HEK293T (cell line): ENCODE results near the gene EFNB2.

Experiments used
- CTCF ChIA-PET: fragments of 350-600 bp; formaldehyde crosslinking; extraction: SDS; loops from one replicate; lab custom pipeline; 2021; ENCODE audit warnings: antibody characterized with exemption, inconsistent platforms; lab: Yijun Ruan, JAX
- POLR2A ChIA-PET: fragments of 350-600 bp; formaldehyde crosslinking; extraction: SDS; loops from one replicate; lab custom pipeline; 2020; ENCODE audit warnings: antibody characterized with exemption, inconsistent platforms; lab: Yijun Ruan, JAX
- DNase-seq: peaks from one replicate; pipeline ENCODE4 v3.0.0; 2012; ENCODE audit warnings: mixed read lengths; ENCODE audit errors: extremely low spot score
- ARNT ChIP-seq: fragments of 450-650 bp; IDR thresholded peaks from 2 replicates; pipeline ENCODE4 v1.6.1; 2017; ENCODE audit warnings: mild to moderate bottlenecking
- BHLHE40 ChIP-seq: fragments of 450-650 bp; IDR thresholded peaks from 2 replicates; pipeline ENCODE4 v1.6.1; 2016; ENCODE audit warnings: mild to moderate bottlenecking, moderate library complexity, borderline replicate concordance
- CTBP1 ChIP-seq: fragments of 450-650 bp; IDR thresholded peaks from 2 replicates; pipeline ENCODE4 v1.6.1; 2016; ENCODE audit warnings: borderline replicate concordance
- ELF4 ChIP-seq: fragments of 450-650 bp; IDR thresholded peaks from 2 replicates; pipeline ENCODE4 v1.6.1; 2017; ENCODE audit warnings: antibody characterized with exemption
- FOXA1 ChIP-seq: fragments of 450-650 bp; IDR thresholded peaks from 2 replicates; pipeline ENCODE4 v1.6.1; 2016; ENCODE audit warnings: mild to moderate bottlenecking
- FOXK2 ChIP-seq: fragments of 450-650 bp; IDR thresholded peaks from 2 replicates; pipeline ENCODE4 v1.6.1; 2016; ENCODE audit warnings: mild to moderate bottlenecking
- FOXM1 ChIP-seq: fragments of 450-650 bp; IDR thresholded peaks from 2 replicates; pipeline ENCODE4 v1.6.1; 2017; ENCODE audit warnings: mild to moderate bottlenecking, borderline replicate concordance
- HDGF ChIP-seq: fragments of 450-650 bp; IDR thresholded peaks from 2 replicates; pipeline ENCODE4 v1.6.1; 2017; ENCODE audit warnings: antibody characterized with exemption, borderline replicate concordance
- L3MBTL2 ChIP-seq: fragments of 450-650 bp; conservative IDR thresholded peaks from 2 replicates; pipeline ENCODE4 v1.6.1; 2016; ENCODE audit warnings: mild to moderate bottlenecking
- LEF1 ChIP-seq: fragments of 450-650 bp; IDR thresholded peaks from 2 replicates; pipeline ENCODE4 v1.6.1; 2017; ENCODE audit warnings: mild to moderate bottlenecking, borderline replicate concordance
- NFRKB ChIP-seq: fragments of 450-650 bp; IDR thresholded peaks from 2 replicates; pipeline ENCODE4 v1.6.1; 2016; ENCODE audit warnings: mild to moderate bottlenecking, moderate library complexity
- SP1 ChIP-seq: fragments of 450-650 bp; IDR thresholded peaks from 2 replicates; pipeline ENCODE4 v1.6.1; 2017
- SUZ12 ChIP-seq: fragments of 450-650 bp; IDR thresholded peaks from 2 replicates; pipeline ENCODE4 v1.6.1; 2016; ENCODE audit warnings: mild to moderate bottlenecking
- TARDBP ChIP-seq: fragments of 450-650 bp; IDR thresholded peaks from 2 replicates; pipeline ENCODE4 v1.6.1; 2016
- ZNF384 ChIP-seq: fragments of 450-650 bp; IDR thresholded peaks from 2 replicates; pipeline ENCODE4 v1.6.1; 2016
- TF ChIP-seq, protein P1 (sequence below): fragments of 450-650 bp; IDR thresholded peaks from 2 replicates; pipeline ENCODE4 v1.6.1; 2016

EFNB2 gene

DNA sequence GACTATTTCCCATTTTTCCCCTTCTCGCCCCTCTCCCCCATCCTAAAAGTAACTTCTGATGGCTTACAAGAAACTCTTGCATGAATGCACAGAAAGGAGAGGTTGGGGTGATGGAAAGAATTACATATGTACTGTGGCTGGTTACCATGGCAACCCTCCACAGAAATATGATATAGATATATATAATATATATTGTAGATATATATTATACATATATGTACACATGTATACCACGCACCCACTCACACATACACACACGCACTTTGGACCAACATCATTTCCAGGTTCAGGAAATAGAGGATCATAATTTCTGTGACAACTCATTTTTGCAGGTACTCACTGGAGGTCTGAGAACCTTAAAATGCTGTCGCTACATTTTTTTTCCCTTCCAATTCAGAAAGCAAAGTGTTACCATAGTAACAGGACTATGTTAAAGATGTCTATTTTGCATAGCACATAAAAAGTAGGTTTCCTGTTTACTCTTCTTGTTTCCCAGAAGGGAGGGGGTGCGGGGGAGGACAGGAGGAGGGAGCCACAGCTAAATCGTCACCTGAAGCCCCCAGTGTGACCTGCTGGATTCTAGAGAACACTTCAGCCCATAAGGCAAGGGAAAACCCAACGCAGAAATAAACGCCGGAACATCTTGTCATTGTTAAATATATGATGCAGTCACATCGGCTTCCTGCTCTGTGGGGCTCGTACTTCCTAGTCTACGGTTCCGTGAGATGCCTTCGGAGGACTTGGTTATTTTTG lies 44.7 kb downstream of the EFNB2 start:
- ChIA-PET POLR2A (no interaction called here), CTCF (no interaction called here)
- TF ChIP-seq SUZ12 (no peak), ZNF384 (no peak), HDGF (no peak), FOXM1 (no peak), ELF4 (no peak), L3MBTL2 (no peak), CTBP1 (no peak), ARNT (no peak), FOXK2 (no peak), BHLHE40 (no peak), SP1 (no peak), TARDBP (no peak)
- TF ChIP-seq, protein P1, sequence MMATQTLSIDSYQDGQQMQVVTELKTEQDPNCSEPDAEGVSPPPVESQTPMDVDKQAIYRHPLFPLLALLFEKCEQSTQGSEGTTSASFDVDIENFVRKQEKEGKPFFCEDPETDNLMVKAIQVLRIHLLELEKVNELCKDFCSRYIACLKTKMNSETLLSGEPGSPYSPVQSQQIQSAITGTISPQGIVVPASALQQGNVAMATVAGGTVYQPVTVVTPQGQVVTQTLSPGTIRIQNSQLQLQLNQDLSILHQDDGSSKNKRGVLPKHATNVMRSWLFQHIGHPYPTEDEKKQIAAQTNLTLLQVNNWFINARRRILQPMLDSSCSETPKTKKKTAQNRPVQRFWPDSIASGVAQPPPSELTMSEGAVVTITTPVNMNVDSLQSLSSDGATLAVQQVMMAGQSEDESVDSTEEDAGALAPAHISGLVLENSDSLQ, result no peak
- no peak for DNase-seq

DNA sequence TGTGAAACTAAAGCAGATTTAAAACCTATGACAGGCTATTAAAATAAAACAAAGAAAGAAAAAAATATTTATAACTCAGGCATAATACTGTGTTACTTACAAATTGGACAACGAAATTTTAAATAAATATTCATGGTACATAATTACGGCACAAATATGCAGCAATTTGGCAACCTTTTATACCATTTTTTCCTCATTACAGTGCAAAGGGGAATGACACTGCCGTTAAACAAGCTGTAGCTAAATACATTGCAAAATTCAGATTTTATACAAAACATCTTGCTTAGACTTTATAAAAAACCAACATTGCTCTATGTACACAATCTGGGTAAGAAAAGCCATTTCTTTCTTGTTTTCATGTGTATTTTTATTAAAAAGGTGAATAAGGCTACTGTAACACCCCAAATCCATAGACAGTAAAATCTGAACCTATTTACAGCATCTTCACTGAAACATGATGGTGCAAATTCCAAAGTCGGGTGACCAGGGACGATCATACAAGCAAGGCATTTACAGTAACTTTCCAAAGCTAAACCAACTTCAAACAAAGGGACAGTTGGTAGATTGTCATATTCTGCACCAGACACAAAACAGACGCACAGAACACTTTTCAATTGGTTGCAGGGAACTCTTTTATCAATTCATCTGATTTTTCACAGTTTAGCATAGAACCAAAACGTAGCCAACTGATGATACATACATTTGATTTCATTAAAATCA lies 45.5 kb downstream of the EFNB2 start:
- TF ChIP-seq FOXM1 (no peak), NFRKB (no peak), FOXA1 (no peak), LEF1 (no peak), ARNT (no peak), SUZ12 (no peak), ELF4 (no peak), TARDBP (no peak), FOXK2 (no peak), BHLHE40 (no peak), SP1 (no peak), CTBP1 (no peak), ZNF384 (no peak), L3MBTL2 (no peak), HDGF (no peak)
- TF ChIP-seq, protein P1, result no peak
- POLR2A ChIA-PET, result no interaction called here
- DNase-seq, result no peak
- CTCF ChIA-PET, result no interaction called here

DNA sequence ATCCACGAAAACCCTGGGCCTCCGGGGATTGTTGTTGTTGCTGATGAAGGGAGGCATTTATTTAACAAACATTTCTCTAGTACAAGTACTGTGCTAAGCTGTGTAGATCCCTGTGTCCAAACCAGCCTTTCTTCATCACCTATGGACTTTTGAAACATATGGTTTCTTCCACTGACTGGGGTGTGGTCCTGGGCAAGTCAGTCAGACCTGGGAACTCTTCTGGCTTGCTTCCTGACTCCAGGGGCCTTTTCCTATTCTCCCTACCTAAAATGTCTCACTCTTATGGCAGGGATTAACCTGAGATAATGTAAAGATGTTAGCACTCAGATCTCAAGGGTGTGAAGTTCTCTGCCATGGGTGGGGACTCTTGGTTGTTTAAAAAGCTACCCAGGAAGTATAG lies 46.8 kb downstream of the EFNB2 start:
- no peak for DNase-seq
- ChIA-PET CTCF (no interaction called here), POLR2A (no interaction called here)
- TF ChIP-seq FOXM1 (no peak), L3MBTL2 (no peak), ZNF384 (no peak), SP1 (no peak), FOXK2 (no peak), NFRKB (no peak), HDGF (no peak), FOXA1 (no peak), ELF4 (no peak), BHLHE40 (no peak), TARDBP (no peak), SUZ12 (no peak), CTBP1 (no peak)
- TF ChIP-seq, protein P1, result no peak

DNA sequence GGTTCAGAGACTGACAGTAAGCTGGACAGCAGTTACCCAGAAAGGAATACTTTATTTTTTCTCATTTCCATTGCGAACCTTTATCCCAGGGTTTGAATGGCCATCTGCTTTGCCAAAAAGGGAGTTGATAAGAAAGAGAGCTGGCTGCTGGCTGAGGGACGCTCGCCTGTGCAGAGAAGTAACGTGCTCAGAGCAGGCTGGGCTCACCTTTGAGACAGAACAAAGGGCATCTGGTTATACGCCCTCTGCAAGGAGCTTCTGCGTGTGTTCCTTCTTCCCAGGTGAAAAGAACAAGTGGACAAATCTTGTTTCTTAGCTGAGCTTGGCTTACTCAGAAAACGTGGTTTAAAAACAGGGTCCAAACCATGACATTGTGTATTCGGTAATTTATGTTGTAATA lies 47.4 kb downstream of the EFNB2 start:
- no peak for DNase-seq
- CTCF ChIA-PET, result no interaction called here
- POLR2A ChIA-PET, result no interaction called here
- no peak for TF ChIP-seq L3MBTL2
- TF ChIP-seq CTBP1, result no peak
- TF ChIP-seq SP1, result no peak
- no peak for TF ChIP-seq LEF1
- TF ChIP-seq FOXA1, result no peak
- no peak for TF ChIP-seq FOXM1
- no peak for TF ChIP-seq ELF4
- no peak for TF ChIP-seq SUZ12
- TF ChIP-seq ARNT, result no peak
- no peak for TF ChIP-seq NFRKB
- TF ChIP-seq, protein P1, result no peak
- no peak for TF ChIP-seq BHLHE40
- no peak for TF ChIP-seq ZNF384
- TF ChIP-seq HDGF, result no peak
- TF ChIP-seq FOXK2, result no peak
- no peak for TF ChIP-seq TARDBP

DNA sequence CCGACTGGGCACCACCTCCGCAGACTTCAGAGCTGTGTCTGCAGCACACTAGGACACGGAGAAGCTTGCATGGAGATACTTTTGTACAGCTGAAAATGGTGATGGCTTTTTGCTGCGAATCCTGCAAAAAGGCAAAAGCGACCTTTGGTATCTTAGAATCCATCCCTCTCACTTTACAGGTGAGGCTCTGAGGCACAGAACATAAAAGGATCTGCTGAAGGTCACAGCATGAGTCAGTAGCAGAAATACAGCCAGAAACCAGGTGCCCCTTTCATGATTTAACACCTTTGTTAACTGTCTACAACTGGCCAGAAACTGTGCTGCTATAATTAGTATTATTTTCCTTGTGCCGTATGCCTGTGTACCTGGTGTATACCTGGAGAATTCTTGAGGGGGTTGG lies 48.3 kb downstream of the EFNB2 start:
- TF ChIP-seq LEF1, result no peak
- no peak for TF ChIP-seq CTBP1
- TF ChIP-seq, protein P1, result no peak
- no peak for TF ChIP-seq L3MBTL2
- ChIA-PET POLR2A (no interaction called here), CTCF (no interaction called here)
- no peak for DNase-seq
